GM19467 (cell line): ENCODE data around the gene YARS1.
"Not testable (repeated sequence)": the region's sequence is repeated elsewhere in the genome, so short reads cannot be mapped to it uniquely, and the experiment has no call there.

Source experiments
- ATAC-seq: cut with Tn5 transposase; IDR thresholded peaks from one replicate; pipeline ENCODE4 v1.9.1; 2021; ENCODE audit warnings: mild to moderate bottlenecking, moderate library complexity; ENCODE audit not compliant: unreplicated experiment

Gene YARS1

GRCh38 chr1:32817815-32818786 lies 943 bp upstream of the YARS1 start:
- peak; percentile 13 for ATAC-seq

GRCh38 chr1:32816676-32817158 lies 441 bp downstream of the YARS1 start:
- no peak for ATAC-seq

GRCh38 chr1:32813941-32814739 lies 3.0 kb downstream of the YARS1 start:
- ATAC-seq: no peak

GRCh38 chr1:32811917-32812316 lies 5.2 kb downstream of the YARS1 start:
- ATAC-seq: no peak

- no peak for ATAC-seq
Observed at GRCh38 chr1:32811265-32811664, 5.9 kb downstream of the YARS1 start.

GRCh38 chr1:32810358-32810757 lies 6.8 kb downstream of the YARS1 start:
- no peak for ATAC-seq

- ATAC-seq: no peak
Observed at GRCh38 chr1:32808580-32808979, 8.6 kb downstream of the YARS1 start.

GRCh38 chr1:32806910-32807523 lies 10.1 kb downstream of the YARS1 start:
- ATAC-seq: no peak

- no peak for ATAC-seq
Observed at GRCh38 chr1:32806290-32806689, 10.9 kb downstream of the YARS1 start.

- ATAC-seq: not testable (repeated sequence)
Observed at GRCh38 chr1:32804460-32804859, 12.7 kb downstream of the YARS1 start.

- no peak for ATAC-seq
Observed at GRCh38 chr1:32801096-32801715, 16.0 kb downstream of the YARS1 start.

GRCh38 chr1:32798679-32799416 lies 18.3 kb downstream of the YARS1 start:
- no peak for ATAC-seq

- ATAC-seq: no peak
Observed at GRCh38 chr1:32798191-32798590, 19.0 kb downstream of the YARS1 start.

- ATAC-seq: no peak
Observed at GRCh38 chr1:32797456-32797855, 19.7 kb downstream of the YARS1 start.

GRCh38 chr1:32795763-32796162 lies 21.4 kb downstream of the YARS1 start:
- not testable (repeated sequence) for ATAC-seq

- ATAC-seq: no peak
Observed at GRCh38 chr1:32791881-32792280, 25.3 kb downstream of the YARS1 start.

- ATAC-seq: not testable (repeated sequence)
Observed at GRCh38 chr1:32789356-32789755, 27.8 kb downstream of the YARS1 start.

- ATAC-seq: no peak
Observed at GRCh38 chr1:32786856-32787255, 30.3 kb downstream of the YARS1 start.

GRCh38 chr1:32784817-32785216 lies 32.3 kb downstream of the YARS1 start:
- no peak for ATAC-seq

- no peak for ATAC-seq
Observed at GRCh38 chr1:32783851-32784250, 33.3 kb downstream of the YARS1 start.
